Measurements from ENCODE around the gene MESP1. TPM values are rescaled to one million over a fixed set of nuclear protein-coding genes. Genes with fewer than 3 reads are reported as not detected.

MESP1 gene
- polyA plus RNA-seq, 1 donor (not counting 4 experiments of a cell fraction or from before 2014, with no cell fraction given) = not detected

DNA sequence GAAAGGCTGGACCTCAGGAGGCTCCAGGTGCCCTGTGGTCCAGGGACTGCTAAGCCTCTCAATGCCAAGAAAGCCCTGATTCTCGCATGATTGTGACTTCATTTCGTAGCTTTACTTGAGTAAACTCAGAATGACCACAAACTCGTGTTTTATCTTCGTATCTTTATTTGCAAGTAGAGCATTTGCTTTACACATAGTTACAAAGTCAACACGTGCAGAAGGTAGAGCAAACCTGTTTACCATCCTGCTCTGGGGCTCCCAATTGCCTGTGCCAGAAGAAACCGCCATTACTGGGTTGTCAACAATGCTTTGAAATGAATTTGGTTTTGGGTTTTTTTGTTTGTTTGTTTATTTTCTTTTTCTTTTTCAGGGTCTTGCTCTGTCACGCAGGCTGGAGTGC lies 5.8 kb upstream of the MESP1 start:
- Histone ChIP-seq H3K79me2 (ENCODE audit: control insufficient read depth, insufficient read depth, low read length) (no peaks in the 10 kb centered on the region), H4K20me1 (ENCODE audit: control insufficient read depth, extremely low read depth, insufficient read depth, low read length) (no peaks in the 10 kb centered on the region), H3K9ac (ENCODE audit: control insufficient read depth, extremely low read depth, insufficient read depth, low read length) (no peak overlapping the region), H3K27me3 (ENCODE audit: control insufficient read depth, extremely low read depth, insufficient read depth, low read length) (no peaks in the 10 kb centered on the region), H3K27ac (ENCODE audit: control insufficient read depth, insufficient read depth, low read length) (no peak overlapping the region), H3K9me3 (ENCODE audit: control insufficient read depth, low read depth, low read length) (no peaks in the 10 kb centered on the region), H3K9me1 (ENCODE audit: control insufficient read depth, extremely low read depth, insufficient read depth, low read length) (no peaks in the 10 kb centered on the region), H2AFZ (ENCODE audit: control insufficient read depth, low read length) (no peak overlapping the region), H3K4me2 (ENCODE audit: control insufficient read depth, extremely low read depth, insufficient read depth, low read depth, low read length) (no peak overlapping the region), H3K36me3 (ENCODE audit: control insufficient read depth in 2 of 2, extremely low read depth in 1 of 2, insufficient read depth in 2 of 2, low read length in 2 of 2) (no peaks in the 10 kb centered on the region), H3K4me1 (ENCODE audit: control insufficient read depth, extremely low read depth, insufficient read depth, low read length) (peaks cover 12% of the 10 kb centered on the region), H3K4me3 (ENCODE audit: control insufficient read depth in 2 of 3, extremely low read depth in 1 of 3, insufficient read depth in 2 of 3, low read depth in 1 of 3, low read length in 3 of 3) (no peak overlapping the region)
- FAIRE-seq (no peak), DNase-seq (ENCODE audit: low read depth, low spot score) (no peak)
- dilution Hi-C loops (cut with MboI; ENCODE audit: extremely low pct_ligation_motif_present, low sequenced_read_pairs) = loop anchor here (25.0 kb wide), 1 partner anchor 105 kb away; no protein-coding TSS in a partner anchor
- TF ChIP-seq, protein P1, sequence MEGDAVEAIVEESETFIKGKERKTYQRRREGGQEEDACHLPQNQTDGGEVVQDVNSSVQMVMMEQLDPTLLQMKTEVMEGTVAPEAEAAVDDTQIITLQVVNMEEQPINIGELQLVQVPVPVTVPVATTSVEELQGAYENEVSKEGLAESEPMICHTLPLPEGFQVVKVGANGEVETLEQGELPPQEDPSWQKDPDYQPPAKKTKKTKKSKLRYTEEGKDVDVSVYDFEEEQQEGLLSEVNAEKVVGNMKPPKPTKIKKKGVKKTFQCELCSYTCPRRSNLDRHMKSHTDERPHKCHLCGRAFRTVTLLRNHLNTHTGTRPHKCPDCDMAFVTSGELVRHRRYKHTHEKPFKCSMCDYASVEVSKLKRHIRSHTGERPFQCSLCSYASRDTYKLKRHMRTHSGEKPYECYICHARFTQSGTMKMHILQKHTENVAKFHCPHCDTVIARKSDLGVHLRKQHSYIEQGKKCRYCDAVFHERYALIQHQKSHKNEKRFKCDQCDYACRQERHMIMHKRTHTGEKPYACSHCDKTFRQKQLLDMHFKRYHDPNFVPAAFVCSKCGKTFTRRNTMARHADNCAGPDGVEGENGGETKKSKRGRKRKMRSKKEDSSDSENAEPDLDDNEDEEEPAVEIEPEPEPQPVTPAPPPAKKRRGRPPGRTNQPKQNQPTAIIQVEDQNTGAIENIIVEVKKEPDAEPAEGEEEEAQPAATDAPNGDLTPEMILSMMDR (optimal IDR thresholded peaks at IDR 0.05 in 1 of 3, IDR thresholded peaks at IDR 0.05 in 1 of 3, conservative IDR thresholded peaks at IDR 0.05 in 1 of 3; ENCODE audit: extremely low read depth in 1 of 3, insufficient read depth in 2 of 3, low read length in 3 of 3) = no peak
- no peak for TF ChIP-seq EZH2 (IDR thresholded peaks at IDR 0.05; ENCODE audit: low read length)

DNA sequence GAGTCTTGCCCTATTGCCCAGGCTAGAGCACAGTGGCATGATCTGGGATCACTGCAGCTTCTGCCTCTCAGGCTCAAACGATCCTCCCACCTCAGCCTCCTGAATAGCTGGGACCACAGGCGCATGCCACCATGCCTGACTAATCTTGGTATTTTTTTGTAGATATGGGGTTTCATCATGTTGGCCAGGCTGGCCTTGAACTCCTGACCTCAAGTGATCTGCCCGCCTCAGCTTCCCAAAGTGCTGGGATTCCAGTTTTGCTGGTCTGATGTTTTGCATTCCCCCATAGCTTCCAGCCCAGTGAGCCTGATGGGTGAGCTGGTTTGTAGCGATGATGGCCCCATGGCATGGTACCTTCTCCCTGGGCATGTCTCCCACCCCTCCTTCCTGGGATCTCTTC lies 4.7 kb upstream of the MESP1 start:
- no peak overlapping the region for H2AFZ ChIP-seq (ENCODE audit: control insufficient read depth, low read length)
- H3K27me3 ChIP-seq (ENCODE audit: control insufficient read depth, extremely low read depth, insufficient read depth, low read length) = no peaks in the 10 kb centered on the region
- FAIRE-seq = no peak
- H4K20me1 ChIP-seq (ENCODE audit: control insufficient read depth, extremely low read depth, insufficient read depth, low read length) = no peaks in the 10 kb centered on the region
- TF ChIP-seq, protein P1 (optimal IDR thresholded peaks at IDR 0.05 in 1 of 3, IDR thresholded peaks at IDR 0.05 in 1 of 3, conservative IDR thresholded peaks at IDR 0.05 in 1 of 3; ENCODE audit: extremely low read depth in 1 of 3, insufficient read depth in 2 of 3, low read length in 3 of 3) = no peak
- no peak for TF ChIP-seq EZH2 (IDR thresholded peaks at IDR 0.05; ENCODE audit: low read length)
- H3K36me3 ChIP-seq (ENCODE audit: control insufficient read depth in 2 of 2, extremely low read depth in 1 of 2, insufficient read depth in 2 of 2, low read length in 2 of 2) = no peaks in the 10 kb centered on the region
- H3K79me2 ChIP-seq (ENCODE audit: control insufficient read depth, insufficient read depth, low read length) = no peaks in the 10 kb centered on the region
- H3K4me3 ChIP-seq (ENCODE audit: control insufficient read depth in 2 of 3, extremely low read depth in 1 of 3, insufficient read depth in 2 of 3, low read depth in 1 of 3, low read length in 3 of 3) = no peak overlapping the region
- no peaks in the 10 kb centered on the region for H3K9me3 ChIP-seq (ENCODE audit: control insufficient read depth, low read depth, low read length)
- no peak overlapping the region for H3K27ac ChIP-seq (ENCODE audit: control insufficient read depth, insufficient read depth, low read length)
- peaks cover 5% of the 10 kb centered on the region for H3K4me1 ChIP-seq (ENCODE audit: control insufficient read depth, extremely low read depth, insufficient read depth, low read length)
- H3K4me2 ChIP-seq (ENCODE audit: control insufficient read depth, extremely low read depth, insufficient read depth, low read depth, low read length) = no peak overlapping the region
- DNase-seq (ENCODE audit: low read depth, low spot score) = no peak
- H3K9ac ChIP-seq (ENCODE audit: control insufficient read depth, extremely low read depth, insufficient read depth, low read length) = no peak overlapping the region
- dilution Hi-C loops (cut with MboI; ENCODE audit: extremely low pct_ligation_motif_present, low sequenced_read_pairs) = loop anchor here (25.0 kb wide), 1 partner anchor 107 kb away; no protein-coding TSS in a partner anchor
- H3K9me1 ChIP-seq (ENCODE audit: control insufficient read depth, extremely low read depth, insufficient read depth, low read length) = no peaks in the 10 kb centered on the region
